Left forelimb (tissue), 1 donor: ENCODE results near the gene MGMT.

Experiments used
- DNase-seq: peaks from one replicate; pipeline ENCODE4 v3.0.0-alpha.2; 2018; ENCODE audit warnings: low spot score

Gene MGMT

GRCh38 chr10:129466703-129467358, at the start of gene MGMT:
MGMT (plus strand) TSS chr10:129467241.
- DNase-seq = peak; percentile 98

GRCh38 chr10:129417870-129418269, 49.2 kb upstream of the MGMT start:
- DNase-seq = peak; percentile 70

- peak; percentile 61 for DNase-seq
These were observed 48.4 kb upstream of the MGMT start for GRCh38 chr10:129418496-129419225.

GRCh38 chr10:129419397-129419796, 47.6 kb upstream of the MGMT start:
- DNase-seq = peak; percentile 30

- no peak for DNase-seq
These were observed 45.5 kb upstream of the MGMT start for GRCh38 chr10:129421399-129422010.

GRCh38 chr10:129424978-129425377, 42.1 kb upstream of the MGMT start:
- no peak for DNase-seq

- DNase-seq = peak; percentile 40
These were observed 40.4 kb upstream of the MGMT start for GRCh38 chr10:129426606-129427005.

GRCh38 chr10:129433266-129433665, 33.8 kb upstream of the MGMT start:
- no peak for DNase-seq

- peak; percentile 12 for DNase-seq
These were observed 31.3 kb upstream of the MGMT start for GRCh38 chr10:129435724-129436123.

GRCh38 chr10:129438024-129438423, 29.0 kb upstream of the MGMT start:
- peak; percentile 4 for DNase-seq

GRCh38 chr10:129440247-129440646, 26.8 kb upstream of the MGMT start:
- DNase-seq = no peak

GRCh38 chr10:129440722-129441316, 26.2 kb upstream of the MGMT start:
- no peak for DNase-seq

GRCh38 chr10:129441372-129442009, 25.6 kb upstream of the MGMT start:
- no peak for DNase-seq

GRCh38 chr10:129442866-129443265, 24.2 kb upstream of the MGMT start:
- peak; percentile 25 for DNase-seq

- DNase-seq = no peak
These were observed 22.7 kb upstream of the MGMT start for GRCh38 chr10:129444359-129444758.

GRCh38 chr10:129445436-129446182, 21.4 kb upstream of the MGMT start:
- DNase-seq = peak; percentile 8

- peak; percentile 6 for DNase-seq
These were observed 20.9 kb upstream of the MGMT start for GRCh38 chr10:129446183-129446581.

- peak; percentile 59 for DNase-seq
These were observed 19.6 kb upstream of the MGMT start for GRCh38 chr10:129447486-129447885.

GRCh38 chr10:129448086-129448485, 19.0 kb upstream of the MGMT start:
- DNase-seq = no peak

- peak; percentile 31 for DNase-seq
These were observed 18.5 kb upstream of the MGMT start for GRCh38 chr10:129448539-129448938.

- DNase-seq = peak; percentile 53
These were observed 17.1 kb upstream of the MGMT start for GRCh38 chr10:129449893-129450292.

GRCh38 chr10:129450391-129450790, 16.6 kb upstream of the MGMT start:
- DNase-seq = peak; percentile 11
